ENCODE measurements around the gene FLCN.

FLCN gene

DNA sequence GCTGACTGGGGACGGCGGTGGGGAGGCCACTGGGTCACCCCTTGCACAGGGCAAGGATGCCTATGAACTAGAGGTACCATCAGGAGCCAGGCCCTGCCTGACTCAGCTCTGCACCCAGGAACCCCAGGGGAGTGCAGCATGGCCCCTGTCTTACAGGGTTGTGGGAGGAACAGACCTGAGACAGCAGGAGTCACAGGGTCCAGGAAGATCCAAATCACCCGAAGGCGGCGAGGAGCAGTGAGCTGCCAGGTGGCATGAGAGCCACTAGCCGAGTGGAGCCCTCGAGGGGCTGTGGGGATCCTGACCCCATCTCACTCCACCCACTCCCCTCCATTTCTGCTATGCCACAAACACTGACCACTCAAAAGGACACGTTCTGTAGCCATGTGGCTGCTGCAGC, 61.6 kb downstream of the FLCN start:
- no peak for TF ChIP-seq GATA3 (IDR thresholded peaks at IDR 0.05; ENCODE audit: low read depth, low read length)
- no peak for TF ChIP-seq GATA2 (IDR thresholded peaks at IDR 0.05; ENCODE audit: low read depth, low read length)

DNA sequence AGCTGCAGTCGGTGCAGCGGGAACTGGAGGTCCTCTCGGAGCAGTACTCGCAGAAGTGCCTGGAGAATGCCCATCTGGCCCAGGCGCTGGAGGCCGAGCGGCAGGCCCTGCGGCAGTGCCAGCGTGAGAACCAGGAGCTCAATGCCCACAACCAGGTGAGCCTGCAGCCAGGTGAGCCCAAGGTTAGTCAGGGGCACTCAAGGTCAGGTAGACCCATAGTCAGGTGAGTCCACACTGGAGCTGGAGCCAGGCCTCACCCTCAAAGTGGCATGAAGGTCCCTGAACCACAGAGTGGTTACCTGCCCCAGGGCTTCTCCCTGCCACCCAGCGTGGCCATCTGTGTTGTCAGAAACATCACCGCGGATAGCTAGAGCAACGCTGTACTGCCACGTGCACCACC, 63.0 kb downstream of the FLCN start:
- TF ChIP-seq GATA2 (IDR thresholded peaks at IDR 0.05; ENCODE audit: low read depth, low read length) (no peak), GATA3 (IDR thresholded peaks at IDR 0.05; ENCODE audit: low read depth, low read length) (no peak)

DNA sequence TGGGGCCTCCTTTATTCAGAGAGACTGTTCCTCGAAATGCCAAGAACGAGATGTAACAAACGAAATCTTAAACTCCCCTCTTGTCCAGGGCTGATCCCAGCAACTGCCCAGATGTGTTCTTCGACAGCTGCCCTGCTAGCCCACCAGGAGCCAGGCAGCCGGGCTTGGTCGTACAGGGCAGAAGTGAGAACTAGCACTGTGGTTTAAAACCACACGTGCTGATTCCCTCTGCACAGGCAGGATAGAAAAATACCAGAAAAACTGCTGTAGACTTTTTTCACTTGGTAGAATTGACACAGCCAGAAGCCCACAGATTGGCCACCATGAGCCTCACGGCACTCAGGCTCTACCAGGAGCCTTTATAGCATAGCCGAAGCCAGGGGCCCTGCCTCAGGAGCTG, 64.0 kb downstream of the FLCN start:
- TF ChIP-seq GATA2 (IDR thresholded peaks at IDR 0.05; ENCODE audit: low read depth, low read length): no peak
- TF ChIP-seq GATA3 (IDR thresholded peaks at IDR 0.05; ENCODE audit: low read depth, low read length): no peak

DNA sequence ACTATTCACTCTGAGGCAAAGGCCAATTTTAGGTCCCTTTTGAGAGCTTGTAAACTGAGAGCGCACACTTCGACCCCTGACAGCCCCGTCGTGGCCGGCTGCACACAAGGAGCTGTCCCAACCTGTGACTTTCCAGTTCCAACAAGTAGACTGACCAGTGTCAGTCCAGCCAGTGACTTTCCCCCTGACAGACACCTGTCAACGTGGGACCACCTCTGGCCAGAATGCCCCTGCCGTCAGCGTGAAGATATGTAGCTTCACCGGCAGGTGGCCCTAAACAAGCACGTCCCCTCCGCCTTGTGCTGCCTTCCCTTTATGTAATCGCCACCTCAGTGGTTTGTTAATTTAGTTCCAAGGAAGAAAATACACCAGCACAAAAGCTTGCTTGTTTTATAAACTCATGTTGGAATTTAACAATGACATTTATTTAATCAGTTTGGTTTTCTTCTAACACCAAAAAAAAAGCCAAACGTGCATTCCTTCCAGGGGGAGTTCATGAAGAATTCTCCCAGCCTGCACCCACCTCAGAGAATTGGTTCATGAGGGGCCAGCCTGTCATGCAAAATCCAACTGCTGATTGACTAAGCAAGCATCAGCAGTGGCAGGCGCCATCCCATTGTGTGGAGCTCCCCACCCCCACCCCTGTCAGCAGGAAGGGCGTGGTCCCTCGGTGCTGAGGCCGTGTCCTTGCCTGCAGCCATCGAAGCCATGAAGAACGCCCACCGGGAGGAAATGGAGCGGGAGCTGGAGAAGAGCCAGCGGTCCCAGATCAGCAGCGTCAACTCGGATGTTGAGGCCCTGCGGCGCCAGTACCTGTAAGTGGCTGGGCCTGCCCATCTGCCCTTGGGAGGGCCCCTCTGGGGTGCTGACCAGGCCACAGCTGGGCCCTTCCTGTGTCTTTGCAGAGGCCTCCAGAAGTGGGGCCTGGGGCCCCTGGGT, 64.7 kb downstream of the FLCN start:
- no peak for TF ChIP-seq GATA2 (IDR thresholded peaks at IDR 0.05; ENCODE audit: low read depth, low read length)
- TF ChIP-seq GATA3 (IDR thresholded peaks at IDR 0.05; ENCODE audit: low read depth, low read length): no peak

DNA sequence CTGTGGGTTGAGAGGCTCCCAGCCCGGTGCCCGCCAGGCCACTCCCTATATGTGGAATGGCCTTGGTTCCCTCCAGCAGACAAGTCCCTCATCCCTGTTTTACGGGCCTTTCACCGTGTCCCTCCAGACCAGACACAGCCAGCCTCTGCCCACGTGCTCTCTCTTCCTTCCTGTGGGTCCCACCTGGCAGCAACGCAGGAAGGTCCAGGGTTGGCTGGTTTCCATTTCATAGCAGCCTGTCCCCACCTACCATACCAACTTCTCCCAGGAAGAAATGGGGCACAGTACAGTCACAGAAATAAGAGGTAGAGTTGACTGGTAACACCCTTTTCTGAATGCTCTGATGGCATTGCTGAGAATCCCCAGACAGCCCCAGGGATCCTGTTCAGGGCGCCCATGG, 65.8 kb downstream of the FLCN start:
- TF ChIP-seq GATA2 (IDR thresholded peaks at IDR 0.05; ENCODE audit: low read depth, low read length): no peak
- TF ChIP-seq GATA3 (IDR thresholded peaks at IDR 0.05; ENCODE audit: low read depth, low read length): no peak

DNA sequence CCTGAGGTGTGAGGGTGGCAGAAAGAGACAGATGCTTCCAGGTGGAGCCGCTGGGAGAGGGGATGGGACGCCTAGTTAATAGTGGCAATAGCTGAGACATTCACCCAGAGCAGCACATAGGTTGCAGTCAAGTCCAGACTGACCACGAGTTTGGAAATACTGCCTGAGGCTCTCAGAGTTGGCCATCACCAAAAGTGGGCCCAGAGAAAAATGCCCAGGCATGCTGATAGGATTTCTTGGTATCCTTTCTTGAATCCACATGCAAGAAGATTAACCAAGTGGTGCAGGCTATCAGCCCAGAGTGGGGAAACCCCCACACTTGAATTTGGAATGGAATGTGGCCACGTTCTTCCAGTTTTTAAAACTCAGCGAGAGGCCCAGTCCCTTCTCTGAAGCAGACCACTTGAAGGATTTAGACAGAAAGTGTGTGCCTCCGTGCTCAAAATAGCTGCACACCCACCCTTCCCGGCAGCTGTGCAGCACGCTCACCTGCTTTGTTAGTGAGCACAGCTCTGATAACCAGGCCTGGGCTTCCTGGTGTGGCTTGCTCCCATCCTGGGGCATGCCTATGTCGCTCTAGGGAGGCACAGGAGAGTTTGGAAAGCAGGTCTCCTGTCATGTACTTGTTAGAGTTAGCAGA, 66.5 kb downstream of the FLCN start:
- TF ChIP-seq GATA3 (IDR thresholded peaks at IDR 0.05; ENCODE audit: low read depth, low read length): no peak
- TF ChIP-seq GATA2 (IDR thresholded peaks at IDR 0.05; ENCODE audit: low read depth, low read length): no peak

DNA sequence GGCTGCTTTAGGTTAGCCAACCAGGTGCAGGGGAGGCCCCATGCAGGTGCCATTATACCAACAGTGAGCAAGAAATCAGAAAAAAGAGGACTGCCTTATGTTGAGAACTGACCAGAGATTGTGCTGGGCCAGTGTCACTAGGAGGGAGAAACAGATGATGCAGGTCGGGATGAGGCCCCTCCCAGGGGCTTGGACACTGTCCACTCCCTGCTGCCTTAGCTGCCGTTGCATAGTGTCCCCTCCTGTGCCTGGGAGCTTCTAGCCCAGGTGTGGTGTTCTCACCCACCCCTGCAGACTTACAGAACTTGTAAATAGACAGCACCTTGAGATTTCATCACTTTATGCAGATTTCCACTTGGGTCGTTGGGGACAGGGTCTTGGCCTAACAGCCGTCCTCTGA, 67.6 kb downstream of the FLCN start:
- TF ChIP-seq GATA3 (IDR thresholded peaks at IDR 0.05; ENCODE audit: low read depth, low read length) (no peak), GATA2 (IDR thresholded peaks at IDR 0.05; ENCODE audit: low read depth, low read length) (no peak)

DNA sequence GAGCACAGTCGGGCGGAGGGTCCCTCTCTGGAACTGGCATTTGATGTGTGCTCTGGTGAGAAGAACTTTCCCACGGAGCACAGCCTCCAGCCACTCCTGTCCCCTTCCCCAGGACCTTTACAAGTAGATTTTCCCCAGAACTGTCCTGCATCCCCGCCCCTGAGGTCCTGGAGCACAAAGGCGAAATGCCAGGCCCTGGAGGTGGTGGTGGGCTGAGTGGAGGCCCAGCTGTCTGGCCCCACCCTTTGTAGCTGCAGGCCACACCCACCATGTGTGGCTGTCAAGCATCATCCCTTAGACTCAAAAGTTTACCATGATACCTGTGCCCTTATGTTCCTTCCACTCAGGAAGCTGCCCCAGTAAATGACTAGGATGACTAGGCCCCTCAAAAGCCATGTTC, 68.6 kb downstream of the FLCN start:
- TF ChIP-seq GATA3 (IDR thresholded peaks at IDR 0.05; ENCODE audit: low read depth, low read length): no peak
- TF ChIP-seq GATA2 (IDR thresholded peaks at IDR 0.05; ENCODE audit: low read depth, low read length): no peak

DNA sequence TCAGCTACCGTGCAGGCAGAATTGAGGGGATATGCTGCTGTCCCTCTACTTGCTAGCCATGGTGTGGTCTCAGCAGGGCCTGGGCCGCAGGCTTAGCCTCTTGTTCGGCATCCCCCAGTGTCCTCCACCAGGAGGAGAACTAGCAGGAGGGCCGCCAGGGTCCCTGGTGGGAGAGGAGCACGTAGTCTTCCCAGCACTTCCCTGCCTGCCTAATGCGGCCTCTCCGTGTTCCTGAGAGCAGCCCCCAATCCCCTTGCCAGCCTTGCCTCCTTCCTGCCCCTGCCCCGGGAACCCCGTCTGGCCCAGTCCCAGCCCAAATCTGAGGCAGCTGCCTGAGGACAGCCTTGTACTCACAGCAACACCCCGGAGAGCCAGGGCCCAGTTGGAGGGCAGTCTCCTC, 69.0 kb downstream of the FLCN start:
- TF ChIP-seq GATA3 (IDR thresholded peaks at IDR 0.05; ENCODE audit: low read depth, low read length) (no peak), GATA2 (IDR thresholded peaks at IDR 0.05; ENCODE audit: low read depth, low read length) (no peak)

DNA sequence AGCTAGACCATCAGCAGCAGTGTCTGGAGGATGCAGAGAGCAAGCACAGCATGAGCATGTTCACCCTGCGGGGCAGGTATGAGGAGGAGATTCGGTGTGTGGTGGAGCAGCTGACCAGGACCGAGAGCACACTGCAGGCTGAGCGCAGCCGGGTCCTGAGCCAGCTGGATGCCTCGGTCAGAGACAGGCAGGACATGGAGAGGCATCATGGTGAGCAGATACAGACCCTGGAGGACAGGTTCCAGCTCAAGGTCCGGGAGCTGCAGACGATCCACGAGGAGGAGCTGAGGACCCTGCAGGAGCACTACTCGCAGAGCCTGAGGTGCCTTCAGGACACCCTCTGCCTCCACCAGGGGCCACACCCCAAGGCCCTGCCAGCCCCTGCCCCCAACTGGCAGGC, 69.6 kb downstream of the FLCN start:
- TF ChIP-seq GATA2 (IDR thresholded peaks at IDR 0.05; ENCODE audit: low read depth, low read length) (no peak), GATA3 (IDR thresholded peaks at IDR 0.05; ENCODE audit: low read depth, low read length) (no peak)

DNA sequence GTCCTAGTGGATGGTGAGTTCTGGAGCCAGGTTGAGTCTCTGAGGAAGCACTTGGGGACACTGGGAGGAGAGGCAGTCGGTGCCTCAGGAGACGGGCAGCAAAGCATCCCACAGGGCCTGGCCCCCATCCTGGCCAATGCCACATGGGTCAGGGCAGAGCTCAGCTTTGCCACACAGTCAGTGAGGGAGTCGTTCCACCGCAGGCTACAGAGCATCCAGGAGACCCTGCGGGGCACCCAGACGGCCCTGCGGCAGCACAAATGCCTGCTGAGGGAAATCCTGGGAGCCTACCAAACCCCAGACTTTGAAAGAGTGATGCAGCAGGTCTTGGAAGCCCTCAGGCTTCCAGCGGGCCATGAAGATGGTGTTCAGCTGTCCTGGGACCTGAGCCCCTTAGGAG, 70.5 kb downstream of the FLCN start:
- TF ChIP-seq GATA3 (IDR thresholded peaks at IDR 0.05; ENCODE audit: low read depth, low read length) (no peak), GATA2 (IDR thresholded peaks at IDR 0.05; ENCODE audit: low read depth, low read length) (no peak)

DNA sequence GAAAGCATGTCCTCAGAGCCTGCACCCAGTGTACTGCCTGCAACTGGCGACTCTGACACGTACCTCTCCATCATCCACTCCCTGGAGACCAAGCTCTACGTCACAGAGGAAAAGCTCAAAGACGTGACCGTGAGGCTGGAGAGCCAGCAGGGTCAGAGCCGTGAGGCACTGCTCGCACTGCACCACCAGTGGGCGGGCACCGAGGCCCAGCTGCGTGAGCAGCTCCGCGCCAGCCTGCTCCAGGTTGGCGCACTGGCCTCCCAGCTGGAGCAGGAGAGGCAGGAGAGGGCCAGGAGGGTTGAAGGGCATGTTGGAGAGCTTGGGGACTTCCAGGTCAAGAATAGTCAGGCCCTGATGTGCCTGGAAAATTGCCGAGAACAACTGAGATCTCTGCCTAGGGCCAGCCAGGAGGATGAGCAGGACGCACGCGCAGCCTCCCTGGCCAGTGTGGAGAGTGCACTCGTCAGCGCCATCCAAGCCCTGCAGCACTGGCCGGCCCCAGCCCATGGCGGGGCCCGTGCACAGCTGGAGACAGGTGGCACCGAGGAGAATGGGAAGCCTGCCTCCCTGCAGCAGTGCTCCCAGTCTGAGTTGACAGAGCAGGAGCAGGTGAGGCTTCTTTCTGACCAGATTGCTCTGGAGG, 71.2 kb downstream of the FLCN start:
- TF ChIP-seq GATA3 (IDR thresholded peaks at IDR 0.05; ENCODE audit: low read depth, low read length): no peak
- TF ChIP-seq GATA2 (IDR thresholded peaks at IDR 0.05; ENCODE audit: low read depth, low read length): no peak

DNA sequence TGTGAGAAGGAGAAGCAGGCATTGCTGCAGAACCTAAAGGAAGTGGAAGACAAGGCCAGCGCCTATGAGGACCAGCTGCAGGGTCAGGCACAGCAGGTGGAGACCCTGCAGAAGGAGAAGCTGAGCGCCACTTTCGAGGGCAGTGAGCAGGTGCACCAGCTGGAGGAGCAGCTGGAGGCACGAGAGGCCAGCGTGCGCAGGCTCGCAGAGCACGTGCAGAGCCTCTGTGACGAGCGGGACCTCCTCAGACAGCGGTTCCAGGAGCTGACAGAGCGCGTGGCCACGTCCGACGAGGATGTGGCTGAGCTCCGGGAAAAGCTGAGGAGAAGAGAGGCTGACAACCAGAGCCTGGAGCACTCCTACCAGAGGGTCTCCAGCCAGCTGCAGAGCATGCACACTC, 72.3 kb downstream of the FLCN start:
- TF ChIP-seq GATA2 (IDR thresholded peaks at IDR 0.05; ENCODE audit: low read depth, low read length): no peak
- TF ChIP-seq GATA3 (IDR thresholded peaks at IDR 0.05; ENCODE audit: low read depth, low read length): no peak

DNA sequence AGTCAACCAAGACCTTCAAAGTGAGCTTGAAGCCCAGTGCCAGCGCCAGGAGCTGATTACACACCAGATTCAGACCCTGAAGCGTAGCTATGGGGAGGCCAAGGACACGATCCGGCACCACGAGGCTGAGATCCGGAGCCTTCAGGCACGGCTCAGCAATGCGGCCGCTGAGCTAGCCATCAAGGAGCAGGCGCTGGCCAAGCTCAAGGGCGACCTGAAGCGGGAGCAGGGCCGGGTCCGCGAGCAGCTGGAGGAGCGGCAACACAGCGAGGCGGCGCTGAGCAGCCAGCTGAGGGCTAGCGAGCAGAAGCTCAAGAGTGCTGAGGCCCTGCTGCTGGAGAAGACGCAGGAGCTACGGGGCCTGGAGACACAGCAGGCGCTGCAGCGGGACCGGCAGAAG, 72.8 kb downstream of the FLCN start:
- no peak for TF ChIP-seq GATA3 (IDR thresholded peaks at IDR 0.05; ENCODE audit: low read depth, low read length)
- TF ChIP-seq GATA2 (IDR thresholded peaks at IDR 0.05; ENCODE audit: low read depth, low read length): no peak
